CD8-positive, alpha-beta memory T cell (primary cell): Measurements from ENCODE around the gene GALNT10. TPM values are rescaled to one million over a fixed set of nuclear protein-coding genes. Genes with fewer than 3 reads are reported as not detected.

ENCODE experiments used
- CTCF ChIA-PET: fragments of 350-600 bp; sonication (Branson Sonifier 250); formaldehyde crosslinking; loops from one replicate; lab custom pipeline; 2021; ENCODE audit warnings: antibody characterized with exemption; lab: Charles Lee
- POLR2A ChIA-PET: fragments of 350-600 bp; sonication (Branson Sonifier 250); formaldehyde crosslinking; loops from one replicate; lab custom pipeline; 2021; ENCODE audit warnings: antibody characterized with exemption; lab: Charles Lee
- DNase-seq, 5 donors: peaks; one replicate each; pipeline versions ENCODE4 v3.0.0 to v3.0.0-alpha.2; 2020 to 2022; ENCODE audit warnings: mixed read lengths in 1 of 5
- H3K27ac ChIP-seq: one replicate; pipeline ENCODE4 v1.7.0; 2013; ENCODE audit warnings: low read depth, mild to moderate bottlenecking, low read length, moderate library complexity
- H3K27me3 ChIP-seq: 2 replicates; pipeline ENCODE4 v1.7.0; 2013; ENCODE audit warnings: low read length, mild to moderate bottlenecking; ENCODE audit not compliant: insufficient read depth, poor library complexity, severe bottlenecking
- H3K36me3 ChIP-seq: 2 replicates; pipeline ENCODE4 v1.7.0; 2013; ENCODE audit warnings: mild to moderate bottlenecking, low read length, moderate library complexity; ENCODE audit not compliant: insufficient read depth
- H3K4me1 ChIP-seq: 2 replicates; pipeline ENCODE4 v1.7.0; 2013; ENCODE audit warnings: mild to moderate bottlenecking, low read length, moderate library complexity; ENCODE audit not compliant: insufficient read depth
- H3K4me3 ChIP-seq: 2 replicates; pipeline ENCODE4 v1.7.0; 2013; ENCODE audit warnings: mild to moderate bottlenecking, low read length
- H3K9me3 ChIP-seq: 2 replicates; pipeline ENCODE4 v1.7.0; 2013; ENCODE audit warnings: mild to moderate bottlenecking, low read length
- H3K27ac Mint-ChIP-seq, 8 donors: one replicate each; pipeline ENCODE4 v1.8.0; 2020 to 2021; ENCODE audit warnings: mixed read lengths in 8 of 8, mild to moderate bottlenecking in 6 of 8, inconsistent platforms in 3 of 8, moderate library complexity in 3 of 8
- H3K27me3 Mint-ChIP-seq, 2 donors: one replicate each; pipeline ENCODE4 v1.8.0; 2020 to 2021; ENCODE audit warnings: mixed read lengths in 2 of 2, mild to moderate bottlenecking in 1 of 2, moderate library complexity in 1 of 2
- H3K36me3 Mint-ChIP-seq, 3 donors: one replicate each; pipeline ENCODE4 v1.8.0; 2020 to 2021; ENCODE audit warnings: mixed read lengths in 3 of 3, inconsistent platforms in 1 of 3, mild to moderate bottlenecking in 1 of 3
- H3K4me1 Mint-ChIP-seq, 3 donors: one replicate each; pipeline ENCODE4 v1.8.0; 2020 to 2021; ENCODE audit warnings: mixed read lengths in 3 of 3, inconsistent platforms in 1 of 3, mild to moderate bottlenecking in 1 of 3
- H3K4me3 Mint-ChIP-seq, 7 donors: one replicate each; pipeline ENCODE4 v1.8.0; 2020 to 2021; ENCODE audit warnings: mixed read lengths in 7 of 7, mild to moderate bottlenecking in 6 of 7, moderate library complexity in 4 of 7, inconsistent platforms in 2 of 7
- H3K9me3 Mint-ChIP-seq, 5 donors: one replicate each; pipeline ENCODE4 v1.8.0; 2020 to 2022; ENCODE audit warnings: mixed read lengths in 5 of 5, mild to moderate bottlenecking in 3 of 5, moderate library complexity in 2 of 5, inconsistent platforms in 1 of 5
- polyA plus RNA-seq: library from polyadenylated mRNA; unstranded; fragments of 300-500 nt; fragmentation: Illumina TruSeq; gene quantifications from one replicate; pipeline ENCODE4 v1.2.3, GENCODE V29; 2021
- total RNA-seq, 2 experiments: library from RNA; stranded (reverse); gene quantifications; one replicate each; pipeline ENCODE4 v1.2.3, GENCODE V29; 2021

Gene GALNT10
- total and polyA plus RNA-seq, 3 experiments from 2014 or later: 27.6 to 32.1 (median 28.0) TPM

DNA sequence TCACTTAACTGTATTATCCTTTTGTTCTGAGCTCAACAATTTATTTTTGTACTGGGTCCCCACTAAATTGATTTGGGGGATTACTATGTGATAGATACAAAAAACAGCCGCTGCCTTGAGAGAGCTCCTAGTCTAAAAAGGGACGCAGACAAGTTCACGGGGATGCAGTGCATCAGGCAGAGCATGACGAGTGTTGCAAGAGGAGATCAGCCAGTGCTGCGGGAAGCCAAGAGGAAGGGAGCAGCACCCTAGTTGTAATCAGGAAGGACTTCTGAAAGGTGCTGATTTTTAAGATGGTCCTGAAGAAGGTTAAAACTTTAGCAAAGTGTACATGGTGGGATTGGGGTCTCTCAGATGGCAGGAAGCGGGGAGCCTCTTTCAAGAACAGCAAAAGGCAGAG, 15.8 kb downstream of the GALNT10 start:
- peaks cover 0 to 3% (median 0%) of the 10 kb centered on the region in 5 donors for H3K9me3 Mint-ChIP-seq

GRCh38 chr5:154207204-154207603, 16.7 kb downstream of the GALNT10 start:
- peak overlapping the region in 1 of 8 donors; percentile 28 for H3K27ac Mint-ChIP-seq
- H3K27me3 Mint-ChIP-seq: no peaks in the 10 kb centered on the region
- CTCF ChIA-PET: interaction anchor here (1.3 kb wide), 1 partner anchor 16 kb away, joined by 3 read pairs; the partner anchor contains the start of gene GALNT10
- Histone ChIP-seq H3K27me3 (no peaks in the 10 kb centered on the region), H3K4me1 (peaks cover 14% of the 10 kb centered on the region), H3K27ac (no peak overlapping the region), H3K9me3 (no peaks in the 10 kb centered on the region), H3K4me3 (no peak overlapping the region), H3K36me3 (no peaks in the 10 kb centered on the region)
- peaks cover 18 to 61% (median 30%) of the 10 kb centered on the region in 3 donors for H3K36me3 Mint-ChIP-seq
- peaks cover 0 to 3% (median 0%) of the 10 kb centered on the region in 5 donors for H3K9me3 Mint-ChIP-seq
- no peak for DNase-seq
- no peak overlapping the region for H3K4me3 Mint-ChIP-seq
- H3K4me1 Mint-ChIP-seq: peaks cover 35 to 57% (median 52%) of the 10 kb centered on the region in 3 donors
- POLR2A ChIA-PET: no interaction called here

More for the DNA sequence above, 15.8 kb downstream of the GALNT10 start:
- H3K4me1 Mint-ChIP-seq: peaks cover 34 to 64% (median 52%) of the 10 kb centered on the region in 3 donors
- H3K36me3 Mint-ChIP-seq: peaks cover 16 to 53% (median 26%) of the 10 kb centered on the region in 3 donors
- Histone ChIP-seq H3K9me3 (no peaks in the 10 kb centered on the region), H3K27ac (no peak overlapping the region), H3K4me1 (peaks cover 18% of the 10 kb centered on the region), H3K27me3 (no peaks in the 10 kb centered on the region), H3K4me3 (no peak overlapping the region), H3K36me3 (no peaks in the 10 kb centered on the region)
- DNase-seq: no peak
- no peak overlapping the region for H3K4me3 Mint-ChIP-seq
- POLR2A ChIA-PET: no interaction called here
- peak overlapping the region in 3 of 8 donors; percentile 60 to 73 (median 62) for H3K27ac Mint-ChIP-seq
- CTCF ChIA-PET: no interaction called here
- H3K27me3 Mint-ChIP-seq: no peaks in the 10 kb centered on the region

- ChIA-PET CTCF (no interaction called here), POLR2A (no interaction called here)
- no peak for DNase-seq
- peak overlapping the region in 3 of 8 donors; percentile 2 to 58 (median 32) for H3K27ac Mint-ChIP-seq
- peaks cover 0 to 3% (median 0%) of the 10 kb centered on the region in 5 donors for H3K9me3 Mint-ChIP-seq
- Histone ChIP-seq H3K4me1 (peaks cover 6% of the 10 kb centered on the region), H3K4me3 (no peak overlapping the region), H3K36me3 (no peaks in the 10 kb centered on the region), H3K27me3 (no peaks in the 10 kb centered on the region), H3K9me3 (no peaks in the 10 kb centered on the region), H3K27ac (no peak overlapping the region)
- peaks cover 24 to 56% (median 40%) of the 10 kb centered on the region in 3 donors for H3K4me1 Mint-ChIP-seq
- no peaks in the 10 kb centered on the region for H3K27me3 Mint-ChIP-seq
- H3K36me3 Mint-ChIP-seq: peaks cover 18 to 57% (median 30%) of the 10 kb centered on the region in 3 donors
- no peak overlapping the region for H3K4me3 Mint-ChIP-seq
These were observed 19.1 kb downstream of the GALNT10 start for GRCh38 chr5:154209591-154210081.

DNA sequence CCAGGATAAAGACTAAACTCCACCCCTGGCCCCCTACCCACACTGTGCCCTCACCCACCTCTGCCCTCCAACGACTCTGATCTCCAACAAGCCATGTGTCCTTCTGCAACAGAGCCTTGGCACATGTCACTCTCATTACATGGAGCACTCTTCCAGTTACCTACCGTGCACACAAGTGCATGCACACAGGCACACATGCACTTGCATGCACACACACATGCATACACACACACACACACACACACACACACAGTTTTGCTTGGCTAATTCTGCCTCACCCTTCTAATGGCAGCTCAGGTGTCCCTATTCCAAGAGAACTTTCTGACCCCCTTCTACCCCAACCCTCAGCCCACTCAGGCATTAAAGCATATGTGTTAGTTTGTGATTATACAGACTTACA, 19.6 kb downstream of the GALNT10 start:
- ChIA-PET POLR2A (no interaction called here), CTCF (no interaction called here)
- no peak overlapping the region for H3K4me3 Mint-ChIP-seq
- peaks cover 18 to 53% (median 30%) of the 10 kb centered on the region in 3 donors for H3K36me3 Mint-ChIP-seq
- H3K27ac Mint-ChIP-seq: peak overlapping the region in 3 of 8 donors; percentile 6 to 58 (median 20)
- no peak overlapping the region for H3K27ac ChIP-seq
- H3K9me3 ChIP-seq: no peaks in the 10 kb centered on the region
- no peak overlapping the region for H3K4me3 ChIP-seq
- peaks cover 20 to 55% (median 36%) of the 10 kb centered on the region in 3 donors for H3K4me1 Mint-ChIP-seq
- H3K27me3 Mint-ChIP-seq: no peaks in the 10 kb centered on the region
- H3K4me1 ChIP-seq: peaks cover 6% of the 10 kb centered on the region
- H3K9me3 Mint-ChIP-seq: peaks cover 0 to 3% (median 0%) of the 10 kb centered on the region in 5 donors
- no peak for DNase-seq
- no peaks in the 10 kb centered on the region for H3K27me3 ChIP-seq
- no peaks in the 10 kb centered on the region for H3K36me3 ChIP-seq

GRCh38 chr5:154211641-154212390, 21.3 kb downstream of the GALNT10 start:
- no peaks in the 10 kb centered on the region for H3K27me3 ChIP-seq
- no peaks in the 10 kb centered on the region for H3K9me3 ChIP-seq
- Mint-ChIP-seq H3K27ac (peak overlapping the region in 3 of 8 donors; percentile 7 to 43 (median 36)), H3K4me1 (peaks cover 24 to 55% (median 49%) of the 10 kb centered on the region in 3 donors), H3K9me3 (peaks cover 0 to 3% (median 0%) of the 10 kb centered on the region in 5 donors), H3K27me3 (no peaks in the 10 kb centered on the region), H3K36me3 (peaks cover 15 to 41% (median 22%) of the 10 kb centered on the region in 3 donors), H3K4me3 (no peak overlapping the region)
- H3K27ac ChIP-seq: no peak overlapping the region
- DNase-seq: no peak
- CTCF ChIA-PET: no interaction called here
- no peaks in the 10 kb centered on the region for H3K36me3 ChIP-seq
- POLR2A ChIA-PET: no interaction called here
- peaks cover 9% of the 10 kb centered on the region for H3K4me1 ChIP-seq
- no peak overlapping the region for H3K4me3 ChIP-seq

- no peaks in the 10 kb centered on the region for H3K27me3 ChIP-seq
- H3K27ac ChIP-seq: no peak overlapping the region
- ChIA-PET CTCF (no interaction called here), POLR2A (no interaction called here)
- H3K4me1 Mint-ChIP-seq: peaks cover 34 to 61% (median 47%) of the 10 kb centered on the region in 3 donors
- no peaks in the 10 kb centered on the region for H3K36me3 ChIP-seq
- H3K27ac Mint-ChIP-seq: peak overlapping the region in 3 of 8 donors; percentile 17 to 39 (median 27)
- H3K4me3 Mint-ChIP-seq: no peak overlapping the region
- no peaks in the 10 kb centered on the region for H3K9me3 ChIP-seq
- H3K9me3 Mint-ChIP-seq: peaks cover 0 to under 1% (median 0%) of the 10 kb centered on the region in 5 donors
- H3K4me3 ChIP-seq: no peak overlapping the region
- no peaks in the 10 kb centered on the region for H3K27me3 Mint-ChIP-seq
- DNase-seq: no peak
- H3K36me3 Mint-ChIP-seq: peaks cover 13 to 32% (median 19%) of the 10 kb centered on the region in 3 donors
- H3K4me1 ChIP-seq: peaks cover 10% of the 10 kb centered on the region
These were observed 23.1 kb downstream of the GALNT10 start for GRCh38 chr5:154213592-154213991.

GRCh38 chr5:154214371-154215106, 24.0 kb downstream of the GALNT10 start:
- Mint-ChIP-seq H3K9me3 (no peaks in the 10 kb centered on the region), H3K27me3 (no peaks in the 10 kb centered on the region), H3K4me3 (no peak overlapping the region), H3K36me3 (peaks cover 7 to 28% (median 10%) of the 10 kb centered on the region in 3 donors), H3K4me1 (peaks cover 39 to 65% (median 47%) of the 10 kb centered on the region in 3 donors), H3K27ac (peak overlapping the region in 6 of 8 donors; percentile 27 to 70 (median 54))
- CTCF ChIA-PET: interaction anchor here (0.9 to 1.1 kb wide), 2 partner anchors 18 to 25 kb away, joined by 3 to 4 read pairs; no protein-coding TSS in a partner anchor
- no peak for DNase-seq
- no peaks in the 10 kb centered on the region for H3K9me3 ChIP-seq
- POLR2A ChIA-PET: no interaction called here
- peaks cover 10% of the 10 kb centered on the region for H3K4me1 ChIP-seq
- H3K27me3 ChIP-seq: no peaks in the 10 kb centered on the region
- no peak overlapping the region for H3K4me3 ChIP-seq
- no peak overlapping the region for H3K27ac ChIP-seq
- no peaks in the 10 kb centered on the region for H3K36me3 ChIP-seq
